ENCODE measurements around the gene GPR37L1.
"Not testable (repeated sequence)": the region's sequence is repeated elsewhere in the genome, so short reads cannot be mapped to it uniquely, and the experiment has no call there.

The GPR37L1 gene

DNA sequence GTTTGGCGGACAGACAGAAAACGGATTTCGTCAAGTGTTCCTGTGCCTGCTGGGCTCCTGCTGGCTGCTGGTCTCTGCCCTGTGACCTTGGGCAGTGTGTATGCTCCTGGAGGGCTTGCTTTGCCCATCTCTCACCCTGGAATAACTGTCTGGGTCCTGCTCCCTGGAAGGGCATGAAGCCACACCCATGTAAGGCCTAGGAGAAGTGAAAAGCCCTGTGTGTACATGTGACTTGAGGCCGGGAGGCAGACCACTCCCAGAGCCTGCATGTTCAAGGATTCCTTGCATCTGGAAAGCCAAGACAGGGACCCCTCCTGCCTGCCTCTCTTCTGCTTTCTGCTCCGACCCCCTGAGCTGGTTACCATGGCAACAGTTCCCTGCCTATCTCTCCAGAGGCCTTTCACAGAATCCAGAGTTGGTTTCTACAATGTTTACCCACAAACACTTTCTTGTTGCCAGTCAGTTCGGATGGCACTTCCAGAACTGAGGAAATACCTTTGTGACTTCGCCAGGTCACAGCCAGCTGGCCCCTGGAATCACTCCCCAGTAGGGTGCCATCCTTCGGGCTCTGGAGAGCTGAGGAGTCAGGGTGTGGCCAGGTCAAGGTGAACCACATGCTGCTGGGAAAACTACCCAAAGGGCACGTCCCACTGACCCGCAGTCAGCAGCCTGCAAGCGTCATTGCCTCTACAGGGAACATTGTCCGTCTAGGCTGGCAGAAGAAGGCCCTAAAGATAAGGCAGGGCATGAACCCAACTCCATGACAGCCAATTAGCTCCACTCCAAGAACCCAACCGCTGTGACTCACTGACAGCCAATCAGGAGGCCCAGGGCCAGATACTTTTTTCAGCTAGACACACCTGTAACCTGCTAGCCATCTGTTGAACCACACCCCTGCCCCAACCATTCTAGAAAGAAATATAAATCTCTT lies 14.7 kb upstream of the GPR37L1 start:
- no peak for DNase-seq

DNA sequence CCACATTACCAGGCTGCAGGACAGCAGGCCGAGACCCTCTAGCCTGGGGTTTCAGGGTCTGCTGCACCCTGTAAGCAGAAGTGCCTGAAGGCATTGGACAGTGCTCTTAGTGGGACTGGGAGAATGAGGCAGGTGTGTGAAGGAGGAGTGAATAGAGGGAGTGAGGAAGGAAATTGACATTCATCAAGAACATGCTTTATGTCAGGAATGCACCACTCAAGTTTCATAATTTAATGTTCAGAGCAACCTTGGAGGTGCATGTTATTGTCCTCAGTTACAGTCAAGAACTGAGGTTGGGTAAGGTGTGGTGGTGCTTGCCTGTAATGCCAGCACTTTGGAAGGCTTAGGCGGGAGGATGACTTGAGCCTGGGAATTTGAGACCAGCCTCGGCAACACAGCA lies 11.7 kb upstream of the GPR37L1 start:
- no peak for DNase-seq

DNA sequence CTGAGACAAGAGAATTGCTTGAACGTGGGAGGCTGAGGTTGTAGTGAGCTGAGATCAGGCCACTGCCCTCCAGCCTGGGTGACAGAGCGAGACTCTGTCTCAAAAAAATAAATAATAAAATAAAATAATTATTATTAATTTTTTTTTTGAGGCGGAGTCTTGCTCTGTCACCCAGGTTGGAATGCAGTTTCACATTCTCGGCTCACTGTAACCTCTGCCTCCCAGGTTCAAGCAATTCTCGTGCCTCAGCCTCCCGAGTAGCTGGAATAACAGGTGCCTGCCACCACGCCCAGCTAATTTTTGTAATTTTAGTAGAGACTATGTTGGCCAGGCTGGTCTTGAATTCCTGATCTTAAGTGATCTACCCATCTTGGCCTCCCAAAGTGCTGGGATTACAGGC lies 11.1 kb upstream of the GPR37L1 start:
- not testable (repeated sequence) for DNase-seq

DNA sequence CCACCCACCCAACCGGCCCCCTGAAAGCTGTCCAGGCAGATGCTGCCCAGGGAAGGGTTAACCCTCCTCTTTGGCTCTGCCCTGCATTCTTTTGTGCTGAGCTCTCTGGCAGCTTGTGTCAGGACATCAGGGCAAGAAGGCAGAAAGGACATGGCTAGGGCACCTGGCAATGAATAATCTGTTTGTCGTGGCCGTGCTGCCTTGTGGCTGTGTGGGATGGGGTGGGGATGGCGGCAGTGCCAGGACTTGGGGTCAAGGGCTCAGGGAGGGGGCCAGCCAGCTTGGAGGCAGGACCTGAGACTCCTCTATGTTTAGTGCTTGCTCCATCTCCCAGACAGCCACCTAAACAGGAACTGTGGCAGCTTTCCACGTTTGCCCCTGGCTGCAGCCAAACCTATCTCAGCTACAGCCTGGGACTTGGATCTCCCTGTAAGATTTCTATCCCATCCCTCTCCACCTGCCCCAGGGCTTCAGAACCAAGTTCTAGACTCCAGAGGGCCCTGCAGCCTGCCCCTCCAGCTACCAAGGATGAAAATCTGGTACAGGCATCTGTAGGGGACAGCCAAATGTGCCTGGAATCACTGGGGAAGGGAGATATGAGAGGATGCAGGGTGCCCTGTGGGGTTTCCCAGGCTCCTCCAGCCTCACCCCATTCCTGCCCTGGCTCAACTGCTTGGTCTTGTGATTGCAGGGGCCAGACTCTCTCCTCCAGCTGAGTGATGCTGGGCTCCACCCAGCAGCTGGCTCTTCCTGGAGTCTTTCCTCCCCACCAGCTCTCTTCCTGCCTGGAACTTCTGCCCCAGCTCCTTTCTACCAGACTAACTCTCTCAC lies 9.6 kb upstream of the GPR37L1 start:
- no peak for DNase-seq

DNA sequence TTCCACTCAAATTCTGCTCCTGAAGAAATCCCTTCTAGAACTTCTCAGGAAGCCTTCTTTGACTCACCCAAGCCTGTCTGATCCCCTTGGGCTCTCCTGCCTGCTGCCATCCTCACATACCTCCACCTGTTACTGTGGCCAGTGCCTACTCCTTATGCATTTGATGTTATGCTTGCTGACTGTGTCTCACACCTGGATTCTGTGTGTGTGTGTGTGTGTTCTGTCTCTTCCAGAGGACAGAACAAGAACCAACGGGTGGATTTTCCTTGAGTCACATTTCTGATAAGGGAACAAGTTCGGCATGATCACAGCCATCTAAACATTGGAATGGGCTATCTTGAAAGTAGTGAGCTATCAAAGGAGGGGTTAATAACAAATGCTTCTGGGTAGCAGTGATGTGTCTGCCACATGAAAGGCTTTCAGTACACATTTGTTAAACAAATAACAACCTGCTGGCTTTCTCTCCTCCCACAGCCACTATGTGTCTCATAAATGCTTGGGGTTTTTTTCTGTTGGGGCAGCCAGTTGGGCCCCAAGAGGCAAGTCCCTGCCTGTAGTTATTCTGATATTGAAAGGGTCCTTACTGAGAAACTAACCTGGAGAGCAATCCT lies 8.9 kb upstream of the GPR37L1 start:
- DNase-seq = no peak

DNA sequence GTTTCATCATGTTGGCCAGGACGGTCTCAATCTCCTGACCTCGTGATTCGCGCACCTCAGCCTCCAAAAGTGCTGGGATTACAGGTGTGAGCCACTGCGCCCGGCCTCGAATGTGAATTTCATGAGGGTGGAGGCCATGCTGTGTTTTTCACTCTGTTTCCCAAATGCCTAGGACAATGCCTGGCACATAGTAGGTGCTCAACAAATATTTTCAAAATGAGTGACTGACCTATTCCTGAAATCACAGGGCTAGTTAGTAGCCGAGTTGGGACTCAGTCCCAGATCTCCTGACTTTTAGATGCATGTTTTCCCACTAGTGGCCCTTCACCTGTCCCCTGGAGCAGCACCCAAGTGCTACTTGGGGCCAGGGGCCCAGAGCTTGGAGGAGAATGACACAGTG lies 6.4 kb upstream of the GPR37L1 start:
- no peak for DNase-seq

DNA sequence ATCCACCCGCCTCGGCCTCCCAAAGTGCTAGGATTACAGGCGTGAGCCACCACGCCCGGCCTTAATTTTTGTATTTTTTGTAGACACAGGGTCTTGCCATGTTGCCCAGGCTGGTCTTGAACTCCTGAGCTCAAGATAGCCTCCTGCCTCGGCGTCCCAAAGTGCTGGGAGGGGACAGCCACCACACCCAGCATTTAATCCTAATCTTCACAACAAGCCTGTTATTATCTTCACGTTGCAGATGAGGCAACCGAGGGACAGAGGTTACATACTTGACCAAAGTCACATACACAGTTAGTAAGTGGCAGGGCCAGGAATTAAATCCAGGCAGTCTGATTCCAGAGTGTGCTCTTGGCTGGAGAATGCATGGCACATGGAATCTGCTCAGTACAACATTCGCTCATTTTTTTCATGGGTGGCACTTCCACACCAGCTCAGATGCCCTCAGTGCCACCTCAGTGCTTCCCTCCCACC lies 4.8 kb upstream of the GPR37L1 start:
- no peak for DNase-seq

DNA sequence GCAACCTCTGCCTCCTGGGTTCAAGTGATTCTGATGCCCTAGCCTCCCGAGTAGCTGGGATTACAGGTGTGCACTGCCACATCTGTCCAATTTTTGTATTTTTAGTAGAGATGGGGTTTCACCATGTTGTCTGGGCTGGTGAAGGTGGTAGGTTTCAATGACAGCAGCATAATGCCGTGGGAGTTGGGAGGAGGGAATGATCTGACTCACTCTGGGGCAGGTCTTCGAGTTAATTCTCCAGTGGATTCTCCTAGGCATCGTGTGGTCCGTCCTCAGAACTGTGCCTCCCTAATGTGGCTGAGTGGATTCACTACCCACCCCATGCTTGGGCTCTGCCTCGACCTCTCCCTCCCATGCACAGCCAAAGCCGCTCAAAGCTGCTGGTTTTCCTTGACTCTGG lies 1.7 kb upstream of the GPR37L1 start:
- no peak for DNase-seq

DNA sequence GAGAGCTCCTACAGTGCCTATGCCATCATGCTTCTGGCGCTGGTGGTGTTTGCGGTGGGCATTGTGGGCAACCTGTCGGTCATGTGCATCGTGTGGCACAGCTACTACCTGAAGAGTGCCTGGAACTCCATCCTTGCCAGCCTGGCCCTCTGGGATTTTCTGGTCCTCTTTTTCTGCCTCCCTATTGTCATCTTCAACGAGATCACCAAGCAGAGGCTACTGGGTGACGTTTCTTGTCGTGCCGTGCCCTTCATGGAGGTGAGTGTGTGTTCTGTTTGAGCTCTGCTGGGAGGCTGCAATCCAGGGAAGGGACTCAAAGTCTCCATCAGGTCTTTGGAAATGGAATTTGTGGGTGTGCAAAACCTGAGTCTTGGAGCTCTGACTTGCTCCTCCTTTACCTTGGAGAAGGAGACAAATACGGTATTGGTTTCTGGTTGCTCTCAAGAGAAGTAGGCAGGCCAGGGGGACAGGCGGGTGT lies 658 bp downstream of the GPR37L1 start:
- no peak for DNase-seq

DNA sequence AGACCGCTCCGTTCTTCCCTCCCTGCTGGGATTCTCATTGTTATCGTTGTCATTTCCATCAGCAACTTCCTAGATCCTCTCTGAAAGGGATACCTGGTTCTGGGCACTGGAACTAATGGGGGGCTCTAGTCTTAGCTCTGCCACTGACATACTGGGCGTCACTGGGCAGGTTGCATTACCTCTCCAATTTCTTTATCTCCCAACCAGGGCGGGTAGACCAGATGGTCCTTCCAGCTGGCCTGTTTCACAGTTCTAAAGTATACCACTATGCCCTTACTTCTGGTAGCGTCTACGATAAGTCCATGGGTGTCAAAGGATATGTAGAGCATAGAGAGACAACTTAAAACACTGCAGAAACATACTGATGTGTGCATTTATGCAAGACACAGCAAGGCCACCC lies 1.4 kb downstream of the GPR37L1 start:
- DNase-seq = no peak

DNA sequence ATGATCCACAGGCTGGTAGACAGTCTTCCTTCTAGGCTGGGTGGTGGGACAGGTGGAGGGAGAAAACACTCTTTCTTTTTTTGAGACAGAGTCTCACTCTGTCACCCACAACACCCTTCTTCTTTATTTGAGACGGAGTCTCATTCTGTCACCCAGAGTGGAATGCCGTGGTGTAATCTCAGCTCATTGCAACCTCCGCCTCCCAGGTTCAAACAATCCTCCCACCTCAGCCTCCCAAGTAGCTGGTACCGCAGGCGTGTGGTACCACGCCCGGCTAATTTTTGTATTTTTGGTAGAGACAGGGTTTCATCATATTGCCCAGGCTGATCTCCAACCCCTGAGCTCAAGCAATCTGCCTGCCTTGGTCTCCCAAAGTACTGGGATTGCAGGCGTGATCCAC lies 2.9 kb downstream of the GPR37L1 start:
- no peak for DNase-seq

DNA sequence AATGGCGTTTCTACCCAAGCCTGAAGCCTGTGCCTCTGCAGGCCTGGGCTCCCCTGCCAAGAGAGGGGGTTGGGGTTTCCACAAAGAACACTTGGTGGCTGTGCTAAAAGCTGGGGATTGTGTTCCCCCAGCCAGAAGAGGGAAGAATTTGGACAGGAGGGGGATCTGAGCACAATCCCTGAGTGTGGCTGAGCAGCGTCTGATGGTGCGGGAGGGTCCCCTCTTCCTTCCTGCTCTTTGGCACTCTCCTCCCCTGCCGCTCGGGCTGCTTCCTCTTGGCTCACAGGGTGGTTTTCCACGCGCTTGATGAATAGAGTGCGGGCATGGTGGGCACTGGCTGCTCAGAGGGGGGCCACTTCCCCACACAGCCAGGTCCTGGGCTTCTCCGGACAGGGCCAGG lies 3.7 kb downstream of the GPR37L1 start:
- DNase-seq = no peak

DNA sequence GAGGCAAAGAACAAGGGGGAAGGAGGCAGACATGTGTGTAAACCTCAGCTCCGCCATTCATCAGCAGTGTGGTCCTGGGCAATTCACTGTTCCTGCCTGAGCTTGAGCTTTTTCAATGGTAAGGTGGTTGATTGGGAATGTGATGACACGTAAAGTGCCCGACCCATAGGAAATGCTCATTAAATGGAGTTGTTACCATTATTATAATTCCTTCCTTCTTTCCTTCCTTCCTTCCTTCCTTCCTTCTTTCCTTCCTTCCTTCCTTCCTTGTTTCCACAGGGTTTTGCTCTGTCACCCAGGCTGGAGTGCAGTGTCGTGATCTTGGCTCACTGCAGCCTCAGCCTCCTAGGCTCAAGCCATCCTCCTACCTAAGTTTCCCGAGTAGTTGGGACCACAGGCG lies 4.3 kb downstream of the GPR37L1 start:
- no peak for DNase-seq

DNA sequence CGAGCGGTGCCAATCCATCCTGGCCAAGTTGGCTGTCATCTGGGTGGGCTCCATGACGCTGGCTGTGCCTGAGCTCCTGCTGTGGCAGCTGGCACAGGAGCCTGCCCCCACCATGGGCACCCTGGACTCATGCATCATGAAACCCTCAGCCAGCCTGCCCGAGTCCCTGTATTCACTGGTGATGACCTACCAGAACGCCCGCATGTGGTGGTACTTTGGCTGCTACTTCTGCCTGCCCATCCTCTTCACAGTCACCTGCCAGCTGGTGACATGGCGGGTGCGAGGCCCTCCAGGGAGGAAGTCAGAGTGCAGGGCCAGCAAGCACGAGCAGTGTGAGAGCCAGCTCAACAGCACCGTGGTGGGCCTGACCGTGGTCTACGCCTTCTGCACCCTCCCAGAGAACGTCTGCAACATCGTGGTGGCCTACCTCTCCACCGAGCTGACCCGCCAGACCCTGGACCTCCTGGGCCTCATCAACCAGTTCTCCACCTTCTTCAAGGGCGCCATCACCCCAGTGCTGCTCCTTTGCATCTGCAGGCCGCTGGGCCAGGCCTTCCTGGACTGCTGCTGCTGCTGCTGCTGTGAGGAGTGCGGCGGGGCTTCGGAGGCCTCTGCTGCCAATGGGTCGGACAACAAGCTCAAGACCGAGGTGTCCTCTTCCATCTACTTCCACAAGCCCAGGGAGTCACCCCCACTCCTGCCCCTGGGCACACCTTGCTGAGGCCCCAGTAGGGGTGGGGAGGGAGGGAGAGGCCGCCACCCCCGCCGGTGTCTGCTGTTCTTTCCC lies 5.3 kb downstream of the GPR37L1 start:
- DNase-seq = no peak

DNA sequence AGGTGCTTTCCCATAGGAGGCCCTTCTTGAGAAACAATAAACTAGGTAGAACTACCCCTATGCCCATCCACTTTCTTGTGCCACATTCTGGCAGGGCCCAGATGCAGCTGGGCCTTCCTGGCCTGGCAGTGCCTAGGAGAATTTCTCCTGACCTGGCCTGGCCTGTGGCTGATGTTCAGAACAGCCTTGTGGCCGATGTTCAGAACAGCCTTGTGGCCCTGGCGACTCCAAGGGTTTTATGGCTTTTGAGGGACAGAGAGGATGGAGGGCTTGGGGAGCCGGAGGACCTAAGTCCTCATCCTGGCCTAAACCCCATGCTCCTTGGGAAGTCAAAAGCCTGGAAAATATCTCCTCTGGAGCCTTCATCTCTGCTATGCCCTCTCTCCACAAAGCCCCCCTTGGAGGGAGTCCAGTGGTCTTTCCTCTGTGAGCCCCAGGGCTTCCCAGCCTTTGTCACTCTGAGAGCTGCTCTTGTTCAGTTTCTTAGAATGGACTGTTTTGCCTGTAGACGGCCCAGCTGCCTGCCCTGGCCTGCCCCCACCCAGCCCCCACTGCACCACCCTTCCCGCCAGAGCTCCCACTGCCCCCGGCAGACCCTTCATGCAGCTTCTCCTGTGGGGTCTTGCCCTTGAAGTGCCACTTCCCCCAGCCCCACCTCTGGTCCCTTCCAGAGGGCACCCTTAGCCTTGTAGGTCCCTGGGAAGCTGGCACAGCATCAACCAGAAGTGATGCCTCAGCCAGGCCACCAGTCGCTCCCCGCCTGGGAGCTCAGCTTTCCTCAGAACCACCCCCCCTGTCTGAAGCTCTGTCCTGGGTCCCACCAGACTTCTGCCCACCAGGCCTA lies 7.0 kb downstream of the GPR37L1 start:
- no peak for DNase-seq

DNA sequence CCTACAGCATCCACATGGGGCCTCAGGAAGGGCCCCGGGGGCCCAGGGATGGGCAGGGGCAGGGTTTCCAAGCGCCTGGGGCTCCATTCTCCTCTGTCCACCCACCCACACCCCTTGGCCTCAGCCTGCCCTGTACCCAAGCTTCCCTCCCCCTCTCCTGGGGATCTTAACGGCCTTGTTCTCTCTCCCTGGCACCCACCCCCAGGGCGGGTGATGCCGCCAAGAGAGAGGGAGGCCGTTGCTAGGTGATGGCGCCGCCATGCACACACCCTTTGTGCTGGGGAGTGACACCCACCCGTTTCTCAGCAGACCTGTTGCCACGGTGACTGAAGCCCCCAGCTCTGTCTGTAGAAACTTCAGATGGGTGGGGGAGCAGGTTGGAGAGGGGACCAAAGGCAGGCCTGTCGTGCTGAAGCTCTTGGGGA lies 7.6 kb downstream of the GPR37L1 start:
- DNase-seq = no peak

DNA sequence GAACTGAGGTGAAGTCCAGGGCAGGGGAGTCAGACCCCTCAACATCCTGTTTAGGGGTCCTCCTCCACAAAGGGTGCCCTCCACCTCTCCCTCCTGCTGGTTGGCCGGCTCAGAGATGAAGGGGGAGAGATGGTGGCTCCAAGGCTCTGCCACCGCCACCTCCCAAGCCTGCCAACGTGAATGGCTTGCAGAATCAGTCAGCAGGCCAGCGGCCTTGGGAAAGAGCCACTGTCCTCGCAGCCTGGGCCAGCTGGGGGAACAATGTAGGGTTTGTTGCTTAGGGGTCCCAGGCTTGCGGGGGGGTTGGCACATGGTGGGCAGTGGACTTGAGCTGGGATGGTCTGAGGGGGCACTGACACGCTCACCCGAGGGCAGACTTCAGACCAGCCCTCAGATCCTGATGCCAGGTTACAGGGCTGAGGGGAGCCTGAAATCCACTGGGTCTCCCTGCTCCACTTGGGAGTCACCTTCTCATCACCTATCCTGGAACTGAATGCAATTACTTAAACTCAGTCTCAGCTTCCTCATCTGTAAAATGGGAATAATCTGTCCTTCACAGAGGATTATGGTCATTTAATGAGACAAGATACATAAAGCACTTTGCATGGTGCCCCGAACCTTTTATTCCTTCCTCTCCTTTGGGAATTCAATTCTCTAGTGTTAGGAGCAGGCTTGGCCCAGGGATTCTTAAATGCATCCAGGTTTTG lies 8.3 kb downstream of the GPR37L1 start:
- DNase-seq = no peak

DNA sequence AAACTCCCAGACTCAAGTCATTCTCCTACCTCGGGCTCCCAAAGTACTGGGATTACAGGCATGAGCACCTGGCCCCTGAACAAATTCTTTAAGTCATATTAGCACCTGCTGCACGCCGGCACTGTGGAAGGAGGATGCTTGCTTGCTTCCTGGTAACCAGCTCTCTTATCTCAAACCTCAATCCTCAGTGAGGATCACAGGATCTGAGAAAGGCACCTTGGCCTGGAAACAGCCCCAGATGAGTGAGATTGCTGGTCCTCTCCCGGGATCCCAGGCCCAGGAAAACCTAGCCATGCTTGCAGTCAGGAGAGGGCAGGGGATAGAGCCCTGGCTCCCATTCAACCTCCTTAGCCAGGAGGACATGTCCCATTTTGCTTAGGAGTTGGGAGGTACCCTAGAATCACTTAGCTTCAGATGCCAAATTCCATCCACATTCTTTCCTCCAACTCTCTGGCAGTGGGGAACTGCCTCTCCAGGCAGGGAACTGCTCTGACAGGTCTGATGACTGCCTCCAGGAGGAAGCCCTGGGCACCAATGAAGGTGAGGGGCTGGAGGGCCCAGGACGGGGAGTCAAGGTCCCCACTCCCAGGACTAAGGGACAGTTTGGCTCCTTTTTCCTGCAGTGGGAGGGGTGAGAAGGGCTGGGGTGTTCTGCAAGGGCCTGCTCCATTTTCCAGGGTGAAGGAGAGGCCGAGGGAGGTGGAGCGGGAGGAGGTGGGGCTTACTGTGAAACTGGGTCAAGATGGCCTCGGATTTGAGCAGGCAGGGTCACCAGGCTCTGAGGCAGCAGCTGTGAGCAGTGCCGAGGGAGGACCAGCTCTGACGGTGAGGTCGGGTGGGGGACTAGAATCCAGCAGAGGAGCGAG lies 9.5 kb downstream of the GPR37L1 start:
- no peak for DNase-seq

DNA sequence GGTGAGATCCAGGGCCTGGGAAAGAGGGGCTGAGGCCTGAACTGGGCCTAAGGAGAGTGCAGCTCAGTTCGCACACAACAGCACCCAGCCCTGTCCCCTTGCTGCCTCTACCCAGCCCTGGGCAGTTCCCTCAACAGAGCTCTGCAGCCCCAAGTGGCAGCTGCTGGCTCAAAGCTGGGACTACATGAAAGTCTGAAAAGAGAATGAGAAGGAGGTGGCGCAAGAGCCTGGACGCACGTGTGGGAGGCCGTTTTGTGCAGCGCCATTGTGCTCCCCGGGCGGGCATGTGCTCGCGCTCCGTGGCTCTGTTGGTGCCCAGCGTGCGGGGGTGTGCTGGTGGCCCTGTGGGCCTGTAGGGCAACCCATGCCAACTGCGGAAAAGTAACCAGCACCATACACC lies 10.3 kb downstream of the GPR37L1 start:
- DNase-seq = no peak

DNA sequence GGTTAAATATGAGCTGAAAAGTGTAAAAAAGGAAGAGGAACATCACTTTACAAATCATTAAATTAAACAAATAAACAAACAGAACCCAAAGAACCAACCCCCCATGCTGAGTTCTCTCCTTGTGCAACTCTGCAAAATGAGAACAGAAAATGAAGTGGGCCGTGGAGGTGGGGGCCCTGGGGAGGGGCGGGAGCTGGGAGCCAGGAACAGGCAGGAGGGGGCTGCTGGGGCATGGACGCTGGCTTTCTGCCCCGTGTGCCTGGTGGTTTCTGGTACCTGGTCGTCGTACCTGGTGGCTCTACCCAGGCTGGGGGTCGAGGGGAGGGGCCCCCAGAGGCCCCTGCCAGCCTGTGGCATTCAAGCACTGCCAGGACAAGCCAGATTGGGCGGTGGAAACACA lies 10.8 kb downstream of the GPR37L1 start:
- DNase-seq = no peak

Measured in AML-193 (cell line).